ENCODE results near the gene DENND4A.

DNA sequence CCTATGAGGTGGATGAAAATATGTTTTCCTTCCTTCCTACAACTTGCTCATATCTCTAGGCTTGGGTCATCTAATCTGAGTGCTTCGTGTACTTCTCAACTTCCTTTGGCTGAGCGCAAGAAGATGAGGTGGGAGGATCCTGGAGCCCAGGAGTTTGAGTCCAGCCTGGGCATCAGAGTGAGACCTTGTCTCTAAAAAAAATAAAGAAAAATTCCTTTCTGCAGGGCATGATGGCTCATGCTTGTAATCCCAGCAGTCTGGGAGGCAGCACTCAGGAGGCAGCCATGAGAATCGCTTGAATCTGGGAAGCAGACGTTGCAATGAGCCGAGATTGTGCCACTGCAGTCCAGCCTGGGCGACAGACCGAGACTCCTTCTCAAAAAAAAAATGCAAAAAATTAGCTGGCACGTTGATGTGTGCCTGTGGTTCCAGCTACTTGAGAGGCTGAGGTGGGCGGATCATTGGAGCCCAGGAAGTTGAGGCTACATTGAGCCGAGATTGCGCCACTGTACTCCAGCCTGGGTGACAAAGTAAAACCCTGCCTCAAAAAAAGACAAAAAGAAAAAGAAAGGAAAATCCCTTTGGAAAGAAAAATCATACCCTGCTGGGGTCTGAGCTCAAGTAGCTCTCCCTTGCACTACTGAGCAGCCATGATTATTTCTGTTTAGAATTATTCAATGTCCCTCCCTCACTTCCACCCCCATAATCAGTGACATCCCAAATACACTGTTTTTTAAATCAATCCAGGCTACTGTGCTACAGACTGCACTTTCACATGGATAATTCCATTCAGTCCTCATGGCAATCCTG lies 49.2 kb upstream of the DENND4A start:
- TF ChIP-seq CTCF (IDR thresholded peaks at IDR 0.05) (no peak), POLR2A (IDR thresholded peaks at IDR 0.05) (no peak), EP300 (IDR thresholded peaks at IDR 0.05) (no peak), POLR2AphosphoS5 (IDR thresholded peaks at IDR 0.05) (no peak)
